ENCODE data around the gene MCF2L. TPM values are rescaled to one million over a fixed set of nuclear protein-coding genes. Genes with fewer than 3 reads are reported as not detected.

MCF2L gene
- total RNA-seq, 6 experiments from 2014 or later: 9.6 to 18.4 (median 11.7) TPM

- 18% methylated on average over 13 of the region's 23 CpGs for WGBS (ENCODE audit: insufficient coverage, low coverage, low lambda C conversion rate, missing lambda C conversion rate)
- H3K9me3 ChIP-seq: no peaks in the 10 kb centered on the region
- H3K27me3 ChIP-seq: no peaks in the 10 kb centered on the region
- peak; percentile 90 to 96 (median 94) for DNase-seq
- H3K4me1 ChIP-seq: peaks cover 0 to 15% (median 4%) of the 10 kb centered on the region in 4 donors
- H3K36me3 ChIP-seq: no peaks in the 10 kb centered on the region
- H3K4me3 ChIP-seq: peak within 1 kb of the TSS; percentile 42 to 70 (median 58)
- peak within 1 kb of the TSS; percentile 73 to 90 (median 83) for H3K27ac ChIP-seq
- ATAC-seq: peak; percentile 92 to 96 (median 93)
- intact Hi-C loops (cut with DNase I): no loop called here
- TF ChIP-seq, protein P1, sequence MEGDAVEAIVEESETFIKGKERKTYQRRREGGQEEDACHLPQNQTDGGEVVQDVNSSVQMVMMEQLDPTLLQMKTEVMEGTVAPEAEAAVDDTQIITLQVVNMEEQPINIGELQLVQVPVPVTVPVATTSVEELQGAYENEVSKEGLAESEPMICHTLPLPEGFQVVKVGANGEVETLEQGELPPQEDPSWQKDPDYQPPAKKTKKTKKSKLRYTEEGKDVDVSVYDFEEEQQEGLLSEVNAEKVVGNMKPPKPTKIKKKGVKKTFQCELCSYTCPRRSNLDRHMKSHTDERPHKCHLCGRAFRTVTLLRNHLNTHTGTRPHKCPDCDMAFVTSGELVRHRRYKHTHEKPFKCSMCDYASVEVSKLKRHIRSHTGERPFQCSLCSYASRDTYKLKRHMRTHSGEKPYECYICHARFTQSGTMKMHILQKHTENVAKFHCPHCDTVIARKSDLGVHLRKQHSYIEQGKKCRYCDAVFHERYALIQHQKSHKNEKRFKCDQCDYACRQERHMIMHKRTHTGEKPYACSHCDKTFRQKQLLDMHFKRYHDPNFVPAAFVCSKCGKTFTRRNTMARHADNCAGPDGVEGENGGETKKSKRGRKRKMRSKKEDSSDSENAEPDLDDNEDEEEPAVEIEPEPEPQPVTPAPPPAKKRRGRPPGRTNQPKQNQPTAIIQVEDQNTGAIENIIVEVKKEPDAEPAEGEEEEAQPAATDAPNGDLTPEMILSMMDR (IDR thresholded peaks at IDR 0.05): peak; percentile 9 to 49 (median 32)
- TF ChIP-seq POLR2A (IDR thresholded peaks at IDR 0.05): peak; percentile 88
These were observed 153.7 kb downstream of the MCF2L start, which contains the start of gene F10 for GRCh38 chr13:113122550-113123225. Gene F10, plus strand, starts transcription at chr13:113122799. Its CDS starts 57 bp downstream, at chr13:113122856.

DNA sequence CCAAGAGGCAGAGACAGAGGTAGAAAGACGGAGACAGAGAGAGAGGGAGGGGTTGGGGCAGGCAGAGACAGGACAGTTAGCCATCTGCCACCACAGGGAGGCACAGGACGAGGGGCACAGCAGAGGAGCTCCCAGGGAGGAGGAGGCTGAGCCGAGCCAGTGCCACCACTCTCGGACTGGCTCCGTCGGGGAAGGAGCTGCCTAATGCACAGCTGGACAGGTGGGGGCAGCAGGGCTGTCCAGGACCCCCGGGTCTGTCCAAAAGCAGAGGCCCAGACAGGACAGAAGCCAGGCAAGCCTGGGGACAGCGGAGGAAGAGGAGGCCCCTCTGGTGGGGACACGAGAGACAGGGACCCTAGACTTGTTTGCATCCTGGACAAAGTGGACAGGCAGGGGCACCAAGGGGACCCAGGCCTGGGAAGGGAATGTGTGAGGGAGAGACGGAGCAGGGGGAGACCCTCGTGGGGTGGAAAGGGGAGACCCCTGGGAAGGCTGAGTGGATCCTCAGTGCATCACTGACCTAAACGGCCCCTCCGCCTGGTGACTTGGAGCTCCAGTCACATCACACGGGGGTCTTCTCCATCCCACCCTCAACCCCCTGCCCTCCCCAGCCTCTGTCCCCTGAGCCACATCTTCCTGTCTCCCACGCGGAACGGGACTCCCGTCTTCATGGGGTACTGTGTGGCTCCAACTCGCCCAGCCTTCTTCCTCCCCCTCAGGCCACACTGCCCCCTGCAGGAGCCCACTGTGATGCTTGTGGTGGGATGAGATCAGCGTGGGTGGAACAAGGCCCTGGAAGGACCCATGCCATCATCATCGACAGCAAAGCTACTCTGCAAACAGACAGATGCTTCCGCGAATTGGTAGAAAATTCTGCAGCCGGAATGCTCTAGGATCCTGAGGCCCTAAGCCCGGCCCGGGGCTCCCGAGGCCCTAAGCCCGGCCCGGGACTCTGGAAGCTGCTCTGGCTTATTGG, 154.5 kb downstream of the MCF2L start:
- no peaks in the 10 kb centered on the region for H3K36me3 ChIP-seq
- peak overlapping the region; percentile 42 to 70 (median 58) for H3K4me3 ChIP-seq
- intact Hi-C loops (cut with DNase I): no loop called here
- peak overlapping the region; percentile 73 to 90 (median 83) for H3K27ac ChIP-seq
- DNase-seq: peak in 1 of 3 donors; percentile 52
- WGBS (ENCODE audit: insufficient coverage, low coverage, low lambda C conversion rate, missing lambda C conversion rate): 57% methylated on average over 14 of the region's 29 CpGs
- H3K4me1 ChIP-seq: peaks cover 0 to 15% (median 4%) of the 10 kb centered on the region in 4 donors
- peak; percentile 24 to 55 (median 36) for ATAC-seq
- no peaks in the 10 kb centered on the region for H3K9me3 ChIP-seq
- TF ChIP-seq, protein P1 (IDR thresholded peaks at IDR 0.05): peak in 3 of 4 donors; percentile 31 to 45 (median 35)
- TF ChIP-seq POLR2A (IDR thresholded peaks at IDR 0.05): no peak
- no peaks in the 10 kb centered on the region for H3K27me3 ChIP-seq

DNA sequence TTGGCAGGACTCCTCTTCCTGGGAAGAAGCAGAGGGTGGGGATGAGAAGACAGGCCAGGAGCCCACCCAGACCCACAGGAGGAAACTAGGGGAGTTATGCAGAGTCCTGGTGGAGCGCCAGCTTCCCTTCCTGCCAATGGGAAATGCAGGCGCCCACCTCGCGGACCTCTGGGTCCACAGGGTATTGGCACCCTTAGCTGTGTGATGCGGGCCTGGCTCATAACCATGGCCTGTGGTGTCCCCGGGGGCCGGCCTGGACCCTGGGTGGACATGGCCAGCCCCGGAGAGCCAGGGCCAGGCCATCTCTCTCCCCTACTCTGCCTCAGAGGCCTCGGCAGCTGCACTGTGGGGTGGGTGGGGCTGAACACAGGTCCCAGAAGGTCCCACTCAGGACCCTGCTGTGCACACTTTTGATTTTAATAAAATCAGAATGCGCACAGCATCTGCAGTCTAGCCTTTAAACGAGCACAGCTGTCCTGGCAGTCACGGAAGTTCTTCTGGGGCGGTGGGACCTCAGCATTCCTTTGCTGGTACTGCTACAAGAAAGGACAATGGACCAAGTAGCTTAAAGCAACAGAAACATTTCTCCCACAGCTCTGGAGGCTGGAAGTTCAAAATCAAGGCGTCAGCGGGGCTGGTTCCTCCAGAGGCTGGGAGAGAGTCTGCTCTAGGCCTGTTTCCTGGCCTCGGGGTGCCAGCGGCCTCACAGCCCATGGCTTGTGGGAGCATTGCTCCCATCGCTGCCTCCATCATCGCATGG, 155.4 kb downstream of the MCF2L start:
- intact Hi-C loops (cut with DNase I): no loop called here
- H3K36me3 ChIP-seq: no peaks in the 10 kb centered on the region
- no peak for TF ChIP-seq POLR2A (IDR thresholded peaks at IDR 0.05)
- TF ChIP-seq, protein P1 (IDR thresholded peaks at IDR 0.05): no peak
- H3K27ac ChIP-seq: peak overlapping the region in 1 of 3 donors; percentile 90
- DNase-seq (peak in 1 of 3 donors; percentile 44), ATAC-seq (no peak)
- no peaks in the 10 kb centered on the region for H3K9me3 ChIP-seq
- WGBS (ENCODE audit: insufficient coverage, low coverage, low lambda C conversion rate, missing lambda C conversion rate): 85% methylated on average over 4 of the region's 19 CpGs
- no peak overlapping the region for H3K4me3 ChIP-seq
- H3K27me3 ChIP-seq: no peaks in the 10 kb centered on the region
- peaks cover 0 to 15% (median 4%) of the 10 kb centered on the region in 4 donors for H3K4me1 ChIP-seq
